GM23248 (cell line): Measurements from ENCODE around the gene EFNB1. TPM values are rescaled to one million over a fixed set of nuclear protein-coding genes. Genes with fewer than 3 reads are reported as not detected.

Experiments
- DNase-seq: peaks from one replicate; pipeline ENCODE4 v3.0.0-alpha.2; 2015
- H2AFZ ChIP-seq: fragments of 200-600 bp; sonication (generic); 2 replicates; pipeline ENCODE4 v1.6.1; 2016; ENCODE audit warnings: antibody characterized with exemption
- H3F3A ChIP-seq: fragments of 200-600 bp; sonication (generic); 2 replicates; pipeline ENCODE4 v1.6.1; 2016; ENCODE audit warnings: mild to moderate bottlenecking, antibody characterized with exemption, mixed run types; ENCODE audit not compliant: insufficient read depth
- H3K27ac ChIP-seq: fragments of 200-600 bp; sonication (generic); 2 replicates; pipeline ENCODE4 v1.5.1; 2016; ENCODE audit warnings: mild to moderate bottlenecking
- H3K27me3 ChIP-seq: fragments of 200-600 bp; sonication (generic); replicated peaks from 2 replicates; pipeline ENCODE4 v1.6.1; 2016; ENCODE audit warnings: mild to moderate bottlenecking; ENCODE audit not compliant: insufficient read depth
- H3K36me3 ChIP-seq: fragments of 200-600 bp; sonication (generic); 2 replicates; pipeline ENCODE4 v1.6.1; 2016; ENCODE audit warnings: low read depth, mild to moderate bottlenecking
- H3K4me1 ChIP-seq: fragments of 200-600 bp; sonication (generic); 2 replicates; pipeline ENCODE4 v1.6.1; 2016; ENCODE audit warnings: mild to moderate bottlenecking; ENCODE audit not compliant: insufficient read depth
- H3K4me2 ChIP-seq: fragments of 200-600 bp; sonication (generic); one replicate; pipeline ENCODE4 v1.6.1; 2016; ENCODE audit warnings: mild to moderate bottlenecking; ENCODE audit not compliant: unreplicated experiment
- H3K4me3 ChIP-seq: fragments of 200-600 bp; sonication (generic); 2 replicates; pipeline ENCODE4 v1.5.1; 2016; ENCODE audit warnings: mild to moderate bottlenecking
- H3K79me2 ChIP-seq: fragments of 200-600 bp; sonication (generic); 2 replicates; pipeline ENCODE4 v1.6.1; 2016; ENCODE audit warnings: mild to moderate bottlenecking; ENCODE audit not compliant: insufficient read depth
- H3K9ac ChIP-seq: fragments of 200-600 bp; sonication (generic); 2 replicates; pipeline ENCODE4 v1.6.1; 2016; ENCODE audit warnings: mild to moderate bottlenecking
- H3K9me2 ChIP-seq: fragments of 200-600 bp; sonication (generic); 2 replicates; pipeline ENCODE4 v1.6.1; 2016; ENCODE audit warnings: mixed run types, mild to moderate bottlenecking, moderate library complexity; ENCODE audit not compliant: insufficient read depth
- H3K9me3 ChIP-seq: fragments of 200-600 bp; sonication (generic); one replicate; pipeline ENCODE4 v1.6.1; 2017; ENCODE audit warnings: low read depth
- H4K20me1 ChIP-seq: fragments of 200-600 bp; sonication (generic); 2 replicates; pipeline ENCODE4 v1.6.0; 2016; ENCODE audit not compliant: insufficient read depth
- EZH2 ChIP-seq: fragments of 200-600 bp; sonication (generic); IDR thresholded peaks from 2 replicates; pipeline ENCODE4 v1.6.1; 2018; ENCODE audit warnings: antibody characterized with exemption, mild to moderate bottlenecking; ENCODE audit not compliant: insufficient read depth, poor library complexity, severe bottlenecking
- EZH2phosphoT487 ChIP-seq: fragments of 200-600 bp; sonication (generic); IDR thresholded peaks from 2 replicates; pipeline ENCODE4 v1.6.1; 2018; ENCODE audit warnings: antibody characterized with exemption, moderate library complexity, mild to moderate bottlenecking, low read depth; ENCODE audit not compliant: insufficient read depth
- WGBS, 2 experiments: methylation state at CpG; one replicate each; pipeline ENCODE4 v1.1.6; 2015 to 2017; ENCODE audit warnings: low lambda C conversion rate in 2 of 2, low coverage in 1 of 2; ENCODE audit errors: missing lambda C conversion rate in 2 of 2; 5-methylcytosine and 5-hydroxymethylcytosine counted together
- in situ Hi-C: fragments of 300-500 bp; cut with MboI; formaldehyde crosslinking; loops from 2 replicates; pipeline ENCODE4 v1.15.0; 2020
- polyA plus RNA-seq: library from polyadenylated mRNA; unstranded; fragments of >200 nt; fragmentation: Nextera tagmentation; extraction: Ambion mirVana; gene quantifications from 2 replicates; pipeline ENCODE4 v1.2.1, GENCODE V29; 2016
- total RNA-seq: library from RNA; depleted of rRNA; stranded (reverse); fragments of >200 nt; shearing (Covaris generic); gene quantifications from 2 replicates; pipeline ENCODE4 v1.2.3, GENCODE V29; 2014

The EFNB1 gene
- total and polyA plus RNA-seq, 2 experiments from 2014 or later: 5.3 to 15.8 TPM

- H2AFZ ChIP-seq: no peak overlapping the region
- no peak overlapping the region for H3K27ac ChIP-seq
- no peaks in the 10 kb centered on the region for H3K4me1 ChIP-seq
- no peak overlapping the region for H3K9ac ChIP-seq
- H4K20me1 ChIP-seq: no peaks in the 10 kb centered on the region
- in situ Hi-C loops: no loop called here
- no peaks in the 10 kb centered on the region for H3K9me2 ChIP-seq
- no peaks in the 10 kb centered on the region for H3K36me3 ChIP-seq
- 78 to 84% methylated on average over 3 of the region's 3 CpGs for WGBS, 2 experiments
- H3K4me2 ChIP-seq: no peak overlapping the region
- no peaks in the 10 kb centered on the region for H3K27me3 ChIP-seq
- H3K9me3 ChIP-seq: no peaks in the 10 kb centered on the region
- no peaks in the 10 kb centered on the region for H3F3A ChIP-seq
- DNase-seq: no peak
- no peak overlapping the region for H3K4me3 ChIP-seq
- TF ChIP-seq EZH2 (no peak), EZH2phosphoT487 (no peak)
- no peaks in the 10 kb centered on the region for H3K79me2 ChIP-seq
Measured at GRCh38 chrX:68874076-68874475, 45.3 kb downstream of the EFNB1 start.

DNA sequence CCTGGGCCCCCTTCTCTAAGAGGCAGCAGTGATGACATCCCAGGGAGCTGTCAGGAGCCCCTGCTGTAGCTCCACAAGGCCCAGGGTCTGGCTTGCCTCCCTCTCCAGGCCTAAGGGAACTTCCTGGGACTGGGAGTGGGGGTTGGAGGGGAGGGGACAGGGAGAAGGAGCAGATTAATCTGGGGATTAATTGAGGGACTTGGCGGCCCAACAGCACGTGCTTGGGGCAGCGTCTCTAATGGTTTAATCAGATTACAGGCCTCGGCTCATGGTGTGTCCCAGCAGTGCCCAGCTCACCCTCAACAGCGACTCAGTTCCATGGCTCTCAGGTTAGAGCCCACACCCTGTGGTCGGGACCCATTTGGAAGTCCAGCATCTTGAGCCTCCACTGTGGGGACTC is 47.9 kb downstream of the EFNB1 start:
- Histone ChIP-seq H3K4me1 (no peaks in the 10 kb centered on the region), H3K9me3 (no peaks in the 10 kb centered on the region), H3F3A (no peaks in the 10 kb centered on the region), H3K9ac (no peak overlapping the region), H3K36me3 (no peaks in the 10 kb centered on the region), H3K27ac (no peak overlapping the region), H3K9me2 (no peaks in the 10 kb centered on the region), H3K4me2 (no peak overlapping the region), H3K4me3 (no peak overlapping the region), H3K79me2 (no peaks in the 10 kb centered on the region), H2AFZ (no peak overlapping the region), H4K20me1 (no peaks in the 10 kb centered on the region), H3K27me3 (no peaks in the 10 kb centered on the region)
- WGBS, 2 experiments: 75 to 81% methylated on average over 2 to 4 of the region's 6 CpGs
- in situ Hi-C loops: no loop called here
- no peak for TF ChIP-seq EZH2
- no peak for TF ChIP-seq EZH2phosphoT487
- no peak for DNase-seq

DNA sequence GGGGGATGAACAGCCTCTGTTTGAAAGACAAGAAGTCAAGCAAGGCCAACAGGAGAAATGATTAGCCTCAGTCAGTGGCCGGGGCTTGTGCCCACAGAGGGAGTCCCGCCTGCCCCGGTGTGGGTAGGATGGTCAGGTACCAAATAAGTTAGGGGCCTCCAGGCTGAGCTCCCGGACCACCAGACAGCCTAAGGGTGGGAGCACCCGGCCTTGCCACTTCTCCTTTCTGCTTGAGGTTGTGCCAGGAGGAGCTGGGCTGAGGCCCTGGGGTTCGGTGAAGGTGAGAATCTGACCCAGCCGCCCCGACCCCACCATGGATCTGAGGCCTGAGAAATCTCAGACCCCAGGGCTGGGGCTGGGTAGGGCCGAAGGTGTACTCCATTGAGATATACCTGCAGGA is 48.8 kb downstream of the EFNB1 start:
- 62 to 79% methylated on average over 4 to 6 of the region's 9 CpGs for WGBS, 2 experiments

GRCh38 chrX:68878977-68879645 is 50.3 kb downstream of the EFNB1 start:
- Histone ChIP-seq H3F3A (no peaks in the 10 kb centered on the region), H3K27me3 (no peaks in the 10 kb centered on the region), H2AFZ (no peak overlapping the region), H3K9ac (no peak overlapping the region), H3K4me2 (no peak overlapping the region), H3K9me3 (no peaks in the 10 kb centered on the region), H3K27ac (no peak overlapping the region), H3K36me3 (no peaks in the 10 kb centered on the region), H3K4me1 (no peaks in the 10 kb centered on the region), H3K79me2 (no peaks in the 10 kb centered on the region), H3K4me3 (no peak overlapping the region), H4K20me1 (no peaks in the 10 kb centered on the region), H3K9me2 (no peaks in the 10 kb centered on the region)
- no peak for TF ChIP-seq EZH2
- TF ChIP-seq EZH2phosphoT487: no peak
- DNase-seq: no peak
- in situ Hi-C loops: no loop called here
- 63 to 79% methylated on average over 7 of the region's 11 CpGs for WGBS, 2 experiments

More for the DNA sequence above, 48.8 kb downstream of the EFNB1 start:
- H2AFZ ChIP-seq: no peak overlapping the region
- H3K79me2 ChIP-seq: no peaks in the 10 kb centered on the region
- TF ChIP-seq EZH2phosphoT487 (no peak), EZH2 (no peak)
- H3K9me2 ChIP-seq: no peaks in the 10 kb centered on the region
- H3F3A ChIP-seq: no peaks in the 10 kb centered on the region
- in situ Hi-C loops: no loop called here
- DNase-seq: no peak
- no peaks in the 10 kb centered on the region for H4K20me1 ChIP-seq
- no peak overlapping the region for H3K4me2 ChIP-seq
- H3K27me3 ChIP-seq: no peaks in the 10 kb centered on the region
- H3K9me3 ChIP-seq: no peaks in the 10 kb centered on the region
- no peak overlapping the region for H3K9ac ChIP-seq
- no peaks in the 10 kb centered on the region for H3K4me1 ChIP-seq
- no peak overlapping the region for H3K4me3 ChIP-seq
- no peaks in the 10 kb centered on the region for H3K36me3 ChIP-seq
- H3K27ac ChIP-seq: no peak overlapping the region
